ENCODE measurements around the gene ZNF582. TPM values are rescaled to one million over a fixed set of nuclear protein-coding genes. Genes with fewer than 3 reads are reported as not detected.

Gene ZNF582
- total RNA-seq: 0.91 and 2.6 TPM in 2 replicates

GRCh38 chr19:56393119-56394012, at the start of gene ZNF582:
TSS of gene ZNF582 (minus strand) at chr19:56393534. CDS start at chr19:56391752, 1,782 bp downstream.

GRCh38 chr19:56403764-56404704, 10.7 kb upstream of the ZNF582 start, which contains the start of gene ZNF583:
TSS of gene ZNF583 (plus strand) at chr19:56404332. CDS start at chr19:56407115, 2,783 bp downstream.

Other genes starting within 250 kb of the ZNF582 start
- gene GALP, start 217.5 kb downstream of the ZNF582 start, total RNA-seq: not detected in 2 replicates
- not detected in 2 replicates for gene ZSCAN5B, start 195.8 kb downstream of the ZNF582 start, total RNA-seq
- gene ZSCAN5C, start 191.3 kb downstream of the ZNF582 start, total RNA-seq: not detected in 2 replicates
- 0.32 and 1.5 TPM in 2 replicates for gene EDDM13, start 120.8 kb downstream of the ZNF582 start, total RNA-seq
- gene ZSCAN5A, start 78.7 kb downstream of the ZNF582 start, total RNA-seq: 5.0 and 5.5 TPM in 2 replicates
- 3.2 and 4.6 TPM in 2 replicates for gene ZNF583, start 10.8 kb upstream of the ZNF582 start, total RNA-seq
- gene ZNF667, start 83.8 kb upstream of the ZNF582 start, total RNA-seq: 1.6 and 1.8 TPM in 2 replicates
- gene ZNF471, start 114.3 kb upstream of the ZNF582 start, total RNA-seq: 0.97 and 1.1 TPM in 2 replicates
- gene ZFP28, start 145.4 kb upstream of the ZNF582 start, total RNA-seq: 4.6 and 5.2 TPM in 2 replicates
- gene ZNF470, start 173.9 kb upstream of the ZNF582 start, total RNA-seq: 2.3 and 2.7 TPM in 2 replicates
- 7.3 and 9.4 TPM in 2 replicates for gene ZNF71, start 201.8 kb upstream of the ZNF582 start, total RNA-seq
- 0.32 TPM in 1 of 2 replicates, not detected in the other for gene SMIM17, start 249.6 kb upstream of the ZNF582 start, total RNA-seq